A549 (cell line): ENCODE data around the gene EMC6.

ENCODE experiments used
- CEBPB ChIP-seq, 2 experiments: fragments of >200 bp in 1 of 2; sonication (Bioruptor Twin) in 1 of 2; formaldehyde crosslinking in 1 of 2; IDR thresholded peaks; 2 replicates each; pipeline ENCODE4 v1.6.1; 2012 to 2016
- EHF ChIP-seq: fragments of 250-450 bp; sonication (Bioruptor Pico); IDR thresholded peaks from 2 replicates; pipeline ENCODE4 v1.5.0; 2020; ENCODE audit warnings: mild to moderate bottlenecking
- EP300 ChIP-seq, 2 experiments: fragments of >200 bp; sonication (Bioruptor Twin); formaldehyde crosslinking; IDR thresholded peaks; 2 replicates in 1 of 2; 3 replicates in 1 of 2; pipeline ENCODE4 v1.6.1; 2016 to 2017
- JUN ChIP-seq, 2 experiments: fragments of >200 bp; sonication (Bioruptor Twin); formaldehyde crosslinking; IDR thresholded peaks; 2 replicates in 1 of 2; 3 replicates in 1 of 2; pipeline ENCODE4 v1.6.1; 2016 to 2017
- NR3C1 ChIP-seq: fragments of >200 bp; sonication (Bioruptor Twin); formaldehyde crosslinking; IDR thresholded peaks from 3 replicates; pipeline ENCODE4 v1.6.1; 2017
- POLR2A ChIP-seq: IDR thresholded peaks from 2 replicates; pipeline ENCODE4 v1.6.1; 2012; ENCODE audit warnings: mild to moderate bottlenecking, low read length
- RAD21 ChIP-seq, 2 experiments: fragments of >200 bp in 1 of 2; sonication (Bioruptor Twin) in 1 of 2; formaldehyde crosslinking in 1 of 2; IDR thresholded peaks in 1 of 2; conservative IDR thresholded peaks in 1 of 2; 2 replicates in 1 of 2; 3 replicates in 1 of 2; pipeline ENCODE4 v1.6.1; 2012 to 2018; ENCODE audit warnings: inconsistent platforms in 1 of 2
- TF ChIP-seq, protein P1 (sequence below): fragments of >200 bp; sonication (Bioruptor Twin); formaldehyde crosslinking; IDR thresholded peaks from 3 replicates; pipeline ENCODE4 v1.5.1; 2016
- TF ChIP-seq, protein P2 (sequence below): IDR thresholded peaks from 2 replicates; pipeline ENCODE4 v1.6.1; 2012
- TF ChIP-seq, protein P3 (sequence below): fragments of 250-450 bp; sonication (Bioruptor Pico); IDR thresholded peaks from 2 replicates; pipeline ENCODE4 v1.5.0; 2021; ENCODE audit warnings: mild to moderate bottlenecking, moderate library complexity, borderline replicate concordance
- TF ChIP-seq, protein P4 (sequence below): fragments of 150-350 bp; IDR thresholded peaks from 2 replicates; pipeline ENCODE4 v1.6.1; 2014; ENCODE audit warnings: low read depth, mild to moderate bottlenecking, low read length

DNA sequence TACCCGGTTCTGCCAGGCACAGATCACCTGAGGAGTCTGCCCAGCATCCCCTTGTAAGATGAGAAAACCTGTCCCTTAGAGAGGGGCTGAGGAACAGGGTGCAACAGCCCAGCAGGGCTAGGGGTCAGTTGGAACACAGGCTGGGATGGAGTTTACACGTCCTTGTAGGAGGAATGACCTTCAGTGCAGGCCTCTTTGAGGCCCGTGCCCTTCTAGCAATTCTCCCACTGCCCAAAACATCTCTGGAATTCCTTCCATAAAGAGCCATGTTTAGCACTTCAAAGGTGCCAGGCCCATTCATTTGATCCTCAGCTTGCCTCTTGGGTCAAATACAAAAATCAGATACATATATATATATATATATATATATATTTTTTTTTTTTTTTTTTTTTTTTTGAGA lies 27.6 kb upstream of the EMC6 start:
- TF ChIP-seq, protein P1, sequence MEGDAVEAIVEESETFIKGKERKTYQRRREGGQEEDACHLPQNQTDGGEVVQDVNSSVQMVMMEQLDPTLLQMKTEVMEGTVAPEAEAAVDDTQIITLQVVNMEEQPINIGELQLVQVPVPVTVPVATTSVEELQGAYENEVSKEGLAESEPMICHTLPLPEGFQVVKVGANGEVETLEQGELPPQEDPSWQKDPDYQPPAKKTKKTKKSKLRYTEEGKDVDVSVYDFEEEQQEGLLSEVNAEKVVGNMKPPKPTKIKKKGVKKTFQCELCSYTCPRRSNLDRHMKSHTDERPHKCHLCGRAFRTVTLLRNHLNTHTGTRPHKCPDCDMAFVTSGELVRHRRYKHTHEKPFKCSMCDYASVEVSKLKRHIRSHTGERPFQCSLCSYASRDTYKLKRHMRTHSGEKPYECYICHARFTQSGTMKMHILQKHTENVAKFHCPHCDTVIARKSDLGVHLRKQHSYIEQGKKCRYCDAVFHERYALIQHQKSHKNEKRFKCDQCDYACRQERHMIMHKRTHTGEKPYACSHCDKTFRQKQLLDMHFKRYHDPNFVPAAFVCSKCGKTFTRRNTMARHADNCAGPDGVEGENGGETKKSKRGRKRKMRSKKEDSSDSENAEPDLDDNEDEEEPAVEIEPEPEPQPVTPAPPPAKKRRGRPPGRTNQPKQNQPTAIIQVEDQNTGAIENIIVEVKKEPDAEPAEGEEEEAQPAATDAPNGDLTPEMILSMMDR = no peak
- TF ChIP-seq, protein P2, sequence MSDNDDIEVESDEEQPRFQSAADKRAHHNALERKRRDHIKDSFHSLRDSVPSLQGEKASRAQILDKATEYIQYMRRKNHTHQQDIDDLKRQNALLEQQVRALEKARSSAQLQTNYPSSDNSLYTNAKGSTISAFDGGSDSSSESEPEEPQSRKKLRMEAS = no peak
- TF ChIP-seq POLR2A = no peak
- TF ChIP-seq EP300 (IDR thresholded peaks at IDR 0.05) = no peak
- TF ChIP-seq JUN (IDR thresholded peaks at IDR 0.05) = no peak
- TF ChIP-seq, protein P3, sequence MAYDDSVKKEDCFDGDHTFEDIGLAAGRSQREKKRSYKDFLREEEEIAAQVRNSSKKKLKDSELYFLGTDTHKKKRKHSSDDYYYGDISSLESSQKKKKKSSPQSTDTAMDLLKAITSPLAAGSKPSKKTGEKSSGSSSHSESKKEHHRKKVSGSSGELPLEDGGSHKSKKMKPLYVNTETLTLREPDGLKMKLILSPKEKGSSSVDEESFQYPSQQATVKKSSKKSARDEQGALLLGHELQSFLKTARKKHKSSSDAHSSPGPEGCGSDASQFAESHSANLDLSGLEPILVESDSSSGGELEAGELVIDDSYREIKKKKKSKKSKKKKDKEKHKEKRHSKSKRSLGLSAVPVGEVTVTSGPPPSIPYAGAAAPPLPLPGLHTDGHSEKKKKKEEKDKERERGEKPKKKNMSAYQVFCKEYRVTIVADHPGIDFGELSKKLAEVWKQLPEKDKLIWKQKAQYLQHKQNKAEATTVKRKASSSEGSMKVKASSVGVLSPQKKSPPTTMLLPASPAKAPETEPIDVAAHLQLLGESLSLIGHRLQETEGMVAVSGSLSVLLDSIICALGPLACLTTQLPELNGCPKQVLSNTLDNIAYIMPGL (CRISPR knock-in tag) = no peak
- no peak for TF ChIP-seq RAD21 (conservative IDR thresholded peaks at IDR 0.05 in 1 of 2, IDR thresholded peaks at IDR 0.05 in 1 of 2)
- no peak for TF ChIP-seq EHF (CRISPR knock-in tag)
- TF ChIP-seq, protein P4, sequence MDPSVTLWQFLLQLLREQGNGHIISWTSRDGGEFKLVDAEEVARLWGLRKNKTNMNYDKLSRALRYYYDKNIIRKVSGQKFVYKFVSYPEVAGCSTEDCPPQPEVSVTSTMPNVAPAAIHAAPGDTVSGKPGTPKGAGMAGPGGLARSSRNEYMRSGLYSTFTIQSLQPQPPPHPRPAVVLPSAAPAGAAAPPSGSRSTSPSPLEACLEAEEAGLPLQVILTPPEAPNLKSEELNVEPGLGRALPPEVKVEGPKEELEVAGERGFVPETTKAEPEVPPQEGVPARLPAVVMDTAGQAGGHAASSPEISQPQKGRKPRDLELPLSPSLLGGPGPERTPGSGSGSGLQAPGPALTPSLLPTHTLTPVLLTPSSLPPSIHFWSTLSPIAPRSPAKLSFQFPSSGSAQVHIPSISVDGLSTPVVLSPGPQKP = no peak
- TF ChIP-seq NR3C1 = no peak
- no peak for TF ChIP-seq CEBPB (IDR thresholded peaks at IDR 0.05)
